Measurements from ENCODE around the gene KRT2.

DNA sequence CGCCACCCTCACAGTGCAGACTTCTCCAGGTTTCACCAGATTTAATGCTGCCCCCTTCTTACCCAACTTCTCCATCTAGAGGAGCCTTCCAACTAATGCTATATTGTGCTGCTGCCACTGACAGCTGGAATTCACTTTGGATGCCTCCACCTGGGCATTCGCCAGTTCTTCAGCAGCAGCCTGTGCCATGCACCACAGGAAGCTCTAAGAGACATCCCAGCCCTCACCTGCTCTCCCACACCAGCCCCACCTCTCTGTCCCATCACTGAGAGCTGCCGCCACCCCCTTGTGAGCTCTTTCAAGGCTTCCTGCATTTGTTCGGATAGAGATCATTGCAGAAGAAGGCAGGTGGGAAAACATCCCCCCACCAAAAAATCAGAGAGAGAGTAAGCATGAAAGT lies 4.6 kb upstream of the KRT2 start:
- TF ChIP-seq, protein P1, sequence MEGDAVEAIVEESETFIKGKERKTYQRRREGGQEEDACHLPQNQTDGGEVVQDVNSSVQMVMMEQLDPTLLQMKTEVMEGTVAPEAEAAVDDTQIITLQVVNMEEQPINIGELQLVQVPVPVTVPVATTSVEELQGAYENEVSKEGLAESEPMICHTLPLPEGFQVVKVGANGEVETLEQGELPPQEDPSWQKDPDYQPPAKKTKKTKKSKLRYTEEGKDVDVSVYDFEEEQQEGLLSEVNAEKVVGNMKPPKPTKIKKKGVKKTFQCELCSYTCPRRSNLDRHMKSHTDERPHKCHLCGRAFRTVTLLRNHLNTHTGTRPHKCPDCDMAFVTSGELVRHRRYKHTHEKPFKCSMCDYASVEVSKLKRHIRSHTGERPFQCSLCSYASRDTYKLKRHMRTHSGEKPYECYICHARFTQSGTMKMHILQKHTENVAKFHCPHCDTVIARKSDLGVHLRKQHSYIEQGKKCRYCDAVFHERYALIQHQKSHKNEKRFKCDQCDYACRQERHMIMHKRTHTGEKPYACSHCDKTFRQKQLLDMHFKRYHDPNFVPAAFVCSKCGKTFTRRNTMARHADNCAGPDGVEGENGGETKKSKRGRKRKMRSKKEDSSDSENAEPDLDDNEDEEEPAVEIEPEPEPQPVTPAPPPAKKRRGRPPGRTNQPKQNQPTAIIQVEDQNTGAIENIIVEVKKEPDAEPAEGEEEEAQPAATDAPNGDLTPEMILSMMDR (IDR thresholded peaks at IDR 0.05; ENCODE audit: extremely low read depth in 1 of 2, insufficient read depth in 1 of 2, low read depth in 1 of 2, low read length in 2 of 2) = no peak
- TF ChIP-seq POLR2AphosphoS5 (IDR thresholded peaks at IDR 0.05; ENCODE audit: insufficient read depth, low read depth, low read length) = no peak
- TF ChIP-seq POLR2A (IDR thresholded peaks at IDR 0.05; ENCODE audit: low read depth, low read length) = no peak

Data from endothelial cell of umbilical vein (primary cell).